ES-I3 (cell line): Measurements from ENCODE around the gene FBXL2.
"Not testable (repeated sequence)": the region's sequence is repeated elsewhere in the genome, so short reads cannot be mapped to it uniquely, and the experiment has no call there.

Experiments
- H3K36me3 ChIP-seq: 2 replicates; pipeline ENCODE4 v1.6.1; 2013; ENCODE audit warnings: mild to moderate bottlenecking, low read length, control low read depth, moderate library complexity; ENCODE audit not compliant: insufficient read depth
- H3K4me1 ChIP-seq: 2 replicates; pipeline ENCODE4 v1.6.1; 2013; ENCODE audit warnings: mild to moderate bottlenecking, control low read depth, low read length; ENCODE audit not compliant: insufficient read depth
- H3K9ac ChIP-seq: 2 replicates; pipeline ENCODE4 v1.6.1; 2013; ENCODE audit warnings: low read depth, mild to moderate bottlenecking, low read length, moderate library complexity
- H3K9me3 ChIP-seq: 2 replicates; pipeline ENCODE4 v1.6.1; 2013; ENCODE audit warnings: mild to moderate bottlenecking, low read length, moderate library complexity; ENCODE audit not compliant: control insufficient read depth, insufficient read depth

FBXL2 gene

DNA sequence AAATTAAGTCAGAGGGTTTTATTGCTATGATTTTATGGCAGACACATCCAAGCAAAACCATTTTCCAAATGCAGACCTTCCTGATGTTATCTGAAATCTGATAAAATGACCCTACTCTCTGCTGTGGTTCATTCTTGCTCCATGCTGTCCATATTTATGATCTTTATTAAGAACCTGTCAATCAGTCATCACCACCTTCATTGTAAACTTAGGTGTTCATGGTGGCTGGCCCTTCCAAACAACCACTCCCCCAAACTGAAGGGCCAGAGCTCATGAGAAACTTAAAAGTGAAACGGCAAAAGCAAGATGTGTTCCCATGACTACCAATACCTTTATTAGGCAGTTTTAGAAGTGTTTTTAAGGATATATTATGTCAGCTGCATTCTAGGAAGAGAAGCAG lies 109.4 kb downstream of the FBXL2 start:
- Histone ChIP-seq H3K9me3 (no peaks in the 10 kb centered on the region), H3K9ac (no peak overlapping the region), H3K4me1 (no peaks in the 10 kb centered on the region), H3K36me3 (peaks cover 36% of the 10 kb centered on the region)

DNA sequence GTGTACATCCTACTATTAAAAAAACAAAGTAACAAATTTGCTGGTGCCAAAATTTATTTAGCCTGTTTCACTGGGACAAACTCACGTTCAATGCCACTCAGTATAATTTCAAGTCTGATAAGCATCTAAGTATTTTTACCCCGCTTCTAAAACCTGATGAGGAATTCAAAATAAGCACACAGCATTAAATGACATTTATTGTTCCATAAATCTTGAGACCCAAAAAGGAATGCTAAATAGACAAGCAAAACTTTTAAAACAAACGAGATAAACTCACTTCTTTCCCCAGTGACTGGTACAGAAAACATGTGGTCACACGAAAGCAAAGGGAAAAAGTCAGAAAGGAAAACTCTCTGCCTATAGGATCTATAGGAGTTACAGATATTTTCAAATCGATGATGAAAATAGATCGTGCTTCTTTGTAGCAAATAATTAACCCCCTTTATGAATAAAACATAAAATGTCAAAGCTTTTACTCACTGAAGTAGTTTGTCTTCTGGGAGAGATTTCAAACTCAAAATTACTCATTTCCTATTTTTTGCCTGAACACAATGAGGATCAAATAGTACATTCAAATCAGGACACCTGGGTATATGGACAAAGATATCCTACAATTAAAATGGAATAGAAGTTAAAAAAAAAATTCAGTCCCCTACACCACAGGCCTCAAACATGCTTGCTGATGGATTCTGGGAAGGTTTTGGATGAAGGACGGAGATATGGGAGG lies 111.3 kb downstream of the FBXL2 start:
- no peaks in the 10 kb centered on the region for H3K9me3 ChIP-seq
- peaks cover 44% of the 10 kb centered on the region for H3K36me3 ChIP-seq
- H3K4me1 ChIP-seq, result no peaks in the 10 kb centered on the region
- H3K9ac ChIP-seq, result no peak overlapping the region

DNA sequence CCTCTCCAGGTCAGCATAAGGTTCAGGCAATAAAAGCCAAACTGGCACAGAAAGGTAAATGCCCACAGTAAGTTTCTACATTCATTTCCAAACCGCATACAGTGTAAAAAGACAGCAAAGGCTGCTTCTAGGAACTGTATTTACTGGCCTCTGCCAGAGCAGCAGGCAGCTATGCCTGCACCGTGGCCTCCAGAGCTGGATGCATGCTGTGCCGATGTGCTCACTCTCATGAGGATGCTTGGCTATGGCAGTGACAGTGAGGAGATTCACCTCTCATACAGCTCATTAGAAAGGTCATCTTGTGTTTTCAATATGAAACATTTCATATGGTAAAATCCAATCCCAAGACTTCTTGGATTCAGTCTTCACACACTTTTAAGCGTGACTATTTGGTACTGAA lies 112.7 kb downstream of the FBXL2 start:
- H3K36me3 ChIP-seq, result peaks cover 43% of the 10 kb centered on the region
- no peak overlapping the region for H3K9ac ChIP-seq
- H3K9me3 ChIP-seq, result no peaks in the 10 kb centered on the region
- H3K4me1 ChIP-seq, result no peaks in the 10 kb centered on the region

DNA sequence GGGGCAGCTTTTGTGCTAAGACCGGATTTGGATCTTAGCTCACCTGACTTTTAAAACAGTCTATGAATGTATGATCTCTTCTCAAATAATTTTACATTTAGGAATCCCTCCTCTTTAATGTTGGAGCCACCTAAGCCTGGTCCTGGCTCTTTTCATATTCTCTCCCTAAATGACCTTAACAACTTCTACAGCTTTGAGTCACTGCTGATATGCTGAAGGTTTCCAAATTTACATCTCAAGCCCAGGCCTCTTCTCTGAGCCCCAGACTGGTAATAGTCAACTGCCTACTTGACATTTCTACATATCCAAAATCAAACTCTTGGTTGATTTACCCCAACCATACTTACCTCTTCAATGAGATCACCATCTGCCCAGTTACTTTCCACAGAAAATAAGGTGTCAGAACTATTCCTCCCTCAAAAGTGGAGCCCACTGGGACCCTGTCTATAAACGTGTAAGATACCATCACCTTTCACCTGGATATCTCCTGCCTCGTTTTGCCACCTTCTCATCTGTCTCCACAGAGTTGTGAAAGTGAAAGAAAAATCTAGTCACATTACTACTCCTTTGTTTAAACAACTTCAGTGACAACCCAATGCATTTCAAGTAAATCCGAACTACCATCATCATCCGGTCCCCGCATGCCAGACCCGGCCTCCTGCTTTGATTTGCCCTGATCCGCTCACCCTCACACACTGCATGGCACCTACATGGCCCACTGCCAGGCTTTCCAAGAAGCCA lies 114.2 kb downstream of the FBXL2 start:
- Histone ChIP-seq H3K36me3 (peaks cover 33% of the 10 kb centered on the region), H3K9me3 (no peaks in the 10 kb centered on the region), H3K9ac (no peak overlapping the region), H3K4me1 (no peaks in the 10 kb centered on the region)

DNA sequence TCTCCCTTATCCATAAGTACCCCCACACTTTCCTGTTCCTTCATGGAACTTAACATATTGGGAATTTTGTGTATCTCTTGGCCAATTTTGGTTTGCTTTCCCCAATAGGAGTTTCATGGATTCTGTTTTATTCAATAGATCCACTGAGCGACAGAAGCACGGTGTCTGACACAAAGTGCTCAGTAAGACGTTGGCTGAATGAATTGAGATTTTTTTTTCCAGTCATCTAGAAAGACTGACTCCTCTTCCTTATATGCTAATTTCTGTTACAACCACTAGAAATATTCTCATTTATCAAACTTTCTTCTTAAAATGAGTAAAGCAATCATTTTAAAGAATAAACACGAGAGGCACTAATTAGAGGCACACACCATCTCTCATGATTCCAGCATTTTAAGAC lies 114.9 kb downstream of the FBXL2 start:
- Histone ChIP-seq H3K9me3 (no peaks in the 10 kb centered on the region), H3K36me3 (peaks cover 28% of the 10 kb centered on the region), H3K9ac (no peak overlapping the region), H3K4me1 (no peaks in the 10 kb centered on the region)

DNA sequence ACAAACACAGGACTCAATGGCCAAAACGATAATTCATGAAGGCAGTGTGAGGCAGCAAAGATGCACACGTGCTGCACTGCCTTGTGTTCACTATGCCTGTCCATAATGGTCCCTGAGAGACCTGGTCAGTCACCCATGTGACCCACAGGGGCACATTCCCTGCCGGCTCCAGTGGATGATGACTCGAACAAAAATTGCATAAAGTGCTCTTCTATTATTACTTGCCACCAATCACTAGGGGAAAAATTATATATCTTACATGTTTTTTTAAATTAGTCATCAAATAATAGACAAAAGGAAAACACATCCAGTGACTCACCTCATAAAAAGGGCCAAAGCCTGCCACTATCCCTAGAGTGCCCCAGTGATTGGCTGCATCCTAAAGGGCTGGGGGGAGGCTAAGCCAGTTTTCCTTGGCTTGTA lies 115.5 kb downstream of the FBXL2 start:
- Histone ChIP-seq H3K4me1 (no peaks in the 10 kb centered on the region), H3K9me3 (no peaks in the 10 kb centered on the region), H3K36me3 (peaks cover 28% of the 10 kb centered on the region), H3K9ac (no peak overlapping the region)

DNA sequence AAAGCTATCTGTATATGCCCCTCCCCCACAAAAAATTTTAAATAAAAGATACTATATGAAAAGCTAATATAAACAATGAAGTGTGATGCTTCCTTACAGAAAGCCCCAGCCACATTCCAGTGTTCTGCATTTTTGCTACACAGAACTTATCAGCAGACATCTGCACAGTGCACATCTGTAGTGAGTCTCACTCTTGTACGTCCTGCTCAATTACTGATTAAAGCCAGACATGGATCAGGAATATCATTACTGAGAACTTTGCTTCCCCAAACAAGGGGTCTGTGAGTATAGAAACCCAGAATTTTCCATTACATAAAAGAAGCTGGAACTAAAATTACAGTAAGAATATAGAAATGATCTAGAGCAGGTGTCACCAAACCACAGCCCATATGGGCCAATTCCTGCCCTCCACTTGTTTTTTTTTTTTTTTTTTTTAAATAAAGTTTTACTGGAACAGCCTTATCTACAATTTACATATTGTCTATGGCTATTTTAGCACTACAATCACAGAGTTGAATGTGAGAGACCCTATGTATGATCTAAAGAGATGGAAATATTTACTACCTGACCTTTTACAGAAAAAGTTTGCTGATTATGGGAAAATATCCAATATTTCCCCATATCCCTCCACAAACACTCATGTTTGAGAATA lies 117.3 kb downstream of the FBXL2 start:
- no peaks in the 10 kb centered on the region for H3K4me1 ChIP-seq
- peaks cover 28% of the 10 kb centered on the region for H3K36me3 ChIP-seq
- H3K9me3 ChIP-seq, result no peaks in the 10 kb centered on the region
- H3K9ac ChIP-seq, result no peak overlapping the region

DNA sequence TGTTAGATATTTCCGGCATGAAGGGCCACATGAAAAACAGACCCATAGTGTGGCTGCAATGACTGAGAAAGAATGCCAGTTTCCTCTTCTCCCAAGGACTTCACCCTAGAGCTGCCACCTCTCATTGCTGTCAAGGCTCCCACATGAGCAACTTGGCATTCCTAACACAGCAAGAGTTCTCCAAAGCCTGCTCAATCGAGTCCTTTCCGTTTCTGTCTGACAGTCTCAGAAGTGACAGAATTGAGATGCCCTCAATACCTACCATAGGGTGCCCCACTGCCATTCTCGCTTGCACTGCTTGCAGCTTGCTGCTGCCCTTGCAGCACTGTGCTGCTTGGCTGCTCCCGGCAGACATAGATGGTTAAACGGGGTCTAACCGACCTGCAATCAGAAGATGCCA lies 118.7 kb downstream of the FBXL2 start:
- no peaks in the 10 kb centered on the region for H3K9me3 ChIP-seq
- no peak overlapping the region for H3K9ac ChIP-seq
- H3K4me1 ChIP-seq, result no peaks in the 10 kb centered on the region
- peaks cover 25% of the 10 kb centered on the region for H3K36me3 ChIP-seq

DNA sequence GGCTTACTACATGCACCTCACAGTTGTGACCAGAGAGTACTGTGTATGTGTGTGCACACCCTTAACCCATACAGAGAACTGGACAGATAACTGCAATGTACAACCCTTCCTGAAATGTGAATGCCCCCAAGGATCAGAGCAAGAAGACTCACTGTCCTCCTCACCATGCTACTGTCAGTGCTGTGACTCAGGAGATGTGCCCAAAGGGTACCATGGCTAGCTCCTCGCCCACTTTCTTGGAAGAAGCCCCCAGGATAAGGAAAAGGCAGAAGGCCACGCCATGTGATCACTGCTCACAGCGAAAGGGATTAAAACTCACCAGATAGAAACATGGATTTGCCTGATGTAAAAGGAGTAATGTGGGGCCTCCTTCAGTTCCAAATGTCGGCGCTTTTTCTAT lies 121.2 kb downstream of the FBXL2 start:
- Histone ChIP-seq H3K36me3 (peaks cover 29% of the 10 kb centered on the region), H3K4me1 (no peaks in the 10 kb centered on the region), H3K9me3 (no peaks in the 10 kb centered on the region)

DNA sequence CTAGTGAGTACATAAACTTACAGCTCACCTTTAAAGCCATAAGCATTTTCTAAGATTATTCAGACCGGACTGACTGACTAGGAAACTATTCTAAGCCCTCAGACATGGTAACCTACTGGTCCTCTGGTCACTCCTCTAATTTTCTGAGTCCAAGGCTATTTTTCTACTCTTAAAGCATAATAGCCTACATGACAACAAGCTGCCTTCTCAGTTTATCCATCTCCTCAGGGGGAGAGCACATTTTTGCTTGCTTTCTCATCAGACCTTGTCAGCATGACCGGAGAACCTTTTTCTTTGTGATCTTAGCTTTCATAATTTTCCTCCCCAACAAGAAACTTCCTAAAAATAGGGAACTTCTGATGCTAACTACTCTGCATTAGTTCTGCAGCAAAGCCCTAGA lies 124.5 kb downstream of the FBXL2 start:
- no peaks in the 10 kb centered on the region for H3K9me3 ChIP-seq
- H3K4me1 ChIP-seq, result no peaks in the 10 kb centered on the region
- H3K36me3 ChIP-seq, result peaks cover 42% of the 10 kb centered on the region
- no peak overlapping the region for H3K9ac ChIP-seq

More for the DNA sequence above, 121.2 kb downstream of the FBXL2 start:
- no peak overlapping the region for H3K9ac ChIP-seq

DNA sequence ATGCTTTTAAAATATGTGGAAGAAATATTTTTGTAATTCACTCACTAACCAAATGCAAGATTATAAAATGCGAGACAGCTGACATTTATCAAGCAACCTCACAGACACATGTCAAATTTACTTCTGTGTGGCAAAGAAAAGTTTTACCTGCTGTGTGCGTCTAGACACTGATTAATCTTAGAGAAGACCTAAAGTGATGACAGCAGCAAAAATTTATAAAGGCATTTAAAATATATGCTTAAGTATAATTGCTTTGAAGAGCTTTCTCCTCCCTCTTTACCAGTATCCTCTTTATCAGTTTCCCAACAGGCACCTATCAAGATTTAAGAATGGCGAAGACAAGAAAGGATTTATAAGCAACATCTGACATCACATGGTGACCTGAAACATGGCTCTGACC lies 125.7 kb downstream of the FBXL2 start:
- Histone ChIP-seq H3K36me3 (peaks cover 47% of the 10 kb centered on the region), H3K4me1 (no peaks in the 10 kb centered on the region), H3K9me3 (no peaks in the 10 kb centered on the region), H3K9ac (no peak overlapping the region)

DNA sequence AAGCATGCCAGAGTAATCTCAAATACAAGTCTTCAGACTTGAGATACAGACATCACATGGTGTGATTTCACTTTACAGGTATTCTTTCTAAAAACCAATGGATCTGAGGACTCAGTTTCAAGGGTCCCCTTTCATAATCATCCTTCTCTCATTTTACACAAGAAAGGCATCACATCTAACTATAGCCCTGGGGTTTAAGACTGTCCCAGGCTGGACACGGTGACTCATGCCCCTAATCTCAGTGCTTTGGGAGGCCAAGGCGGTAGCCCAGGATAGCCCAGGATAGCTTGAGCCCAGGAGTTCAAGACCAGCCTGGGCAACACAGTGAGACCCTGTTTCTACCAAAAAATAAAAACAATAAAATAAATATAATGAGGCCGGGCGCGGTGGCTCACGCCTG lies 126.5 kb downstream of the FBXL2 start:
- no peaks in the 10 kb centered on the region for H3K4me1 ChIP-seq
- no peak overlapping the region for H3K9ac ChIP-seq
- H3K9me3 ChIP-seq, result no peaks in the 10 kb centered on the region
- peaks cover 51% of the 10 kb centered on the region for H3K36me3 ChIP-seq

DNA sequence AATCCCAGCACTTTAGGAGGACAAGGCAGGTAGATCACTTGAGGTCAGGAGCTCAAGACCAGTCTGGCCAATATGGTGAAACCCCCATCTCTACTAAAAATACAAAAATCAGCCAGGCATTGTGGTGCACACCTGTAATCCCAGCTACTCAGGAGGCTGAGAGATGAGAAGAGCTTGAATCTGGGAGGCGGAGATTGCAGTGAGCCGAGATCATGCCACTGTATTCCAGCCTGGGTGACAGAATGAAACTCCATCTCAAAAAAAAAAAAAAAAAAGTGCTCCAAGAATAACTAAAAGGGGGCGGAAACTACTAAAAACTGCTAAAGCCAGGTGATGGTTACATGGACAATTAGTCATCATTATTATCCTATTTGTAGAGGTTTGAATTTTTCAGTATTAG lies 133.6 kb downstream of the FBXL2 start:
- H3K36me3 ChIP-seq, result peaks cover 45% of the 10 kb centered on the region
- not testable (repeated sequence) for H3K4me1 ChIP-seq, H3K9me3 ChIP-seq, H3K9ac ChIP-seq

DNA sequence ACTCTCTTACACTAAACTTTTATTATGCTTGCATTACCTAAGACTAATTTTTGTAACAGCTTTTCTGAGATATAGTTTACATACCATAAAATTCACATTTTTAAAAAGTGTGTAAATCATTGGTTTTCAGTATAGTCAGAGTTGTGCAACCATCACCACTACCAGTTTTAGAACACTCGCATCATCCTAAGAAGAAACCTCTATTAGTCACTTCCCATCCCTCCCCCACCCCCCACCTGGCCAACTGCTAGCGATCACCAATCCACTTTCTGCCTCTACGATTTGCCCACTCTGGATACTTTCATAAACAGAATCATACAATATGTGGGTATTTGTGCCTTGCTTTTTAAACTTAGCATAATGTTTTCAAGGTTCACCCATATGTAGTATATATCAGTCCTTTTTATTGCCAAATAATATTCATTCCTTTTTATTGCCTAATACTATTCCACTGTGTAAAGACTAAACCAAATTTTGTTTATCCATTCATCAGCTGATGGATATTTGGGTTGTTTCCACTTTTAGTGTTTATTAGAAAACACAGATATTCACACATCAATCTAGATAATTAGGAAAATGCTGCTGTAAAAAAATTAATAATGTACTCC lies 139.9 kb downstream of the FBXL2 start:
- H3K9me3 ChIP-seq, result no peaks in the 10 kb centered on the region
- H3K9ac ChIP-seq, result no peak overlapping the region
- peaks cover 11% of the 10 kb centered on the region for H3K36me3 ChIP-seq
- no peaks in the 10 kb centered on the region for H3K4me1 ChIP-seq
